ENCODE measurements around the gene SUPT3H. TPM values are rescaled to one million over a fixed set of nuclear protein-coding genes. Genes with fewer than 3 reads are reported as not detected.

The SUPT3H gene
- total RNA-seq, 1 experiment from 2014 or later = 10.3 TPM

DNA sequence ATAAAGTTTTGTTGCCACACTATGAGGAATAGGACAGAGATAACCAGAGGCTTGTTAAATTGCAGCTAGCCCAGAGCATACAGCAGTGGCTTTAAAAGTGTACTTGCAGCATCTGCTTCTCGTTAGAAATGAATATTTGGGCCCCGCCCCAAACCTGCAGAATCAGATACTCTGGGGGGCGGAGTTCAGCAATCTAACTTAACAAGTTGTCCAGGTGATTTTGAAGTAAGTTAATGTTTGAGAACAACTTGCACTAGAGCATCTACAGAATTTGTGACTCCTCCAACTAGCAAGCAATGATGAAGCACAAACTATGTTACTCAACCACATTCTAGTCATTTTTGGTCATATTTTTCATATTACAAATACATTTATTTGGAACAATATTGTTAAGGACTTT, 10.6 kb upstream of the SUPT3H start:
- Mint-ChIP-seq H3K4me1 (ENCODE audit: low read depth, unreplicated experiment) (peaks cover 9% of the 10 kb centered on the region), H3K27ac (ENCODE audit: unreplicated experiment) (no peak overlapping the region)
- DNase-seq = peak; percentile 28

GRCh38 chr6:45387236-45387635, 9.5 kb upstream of the SUPT3H start:
- Mint-ChIP-seq H3K27ac (ENCODE audit: unreplicated experiment) (no peak overlapping the region), H3K4me1 (ENCODE audit: low read depth, unreplicated experiment) (peaks cover 9% of the 10 kb centered on the region), H3K27me3 (ENCODE audit: unreplicated experiment) (no peaks in the 10 kb centered on the region), H3K9me3 (ENCODE audit: low read depth, unreplicated experiment) (no peaks in the 10 kb centered on the region), H3K4me3 (ENCODE audit: low read depth, unreplicated experiment) (no peak overlapping the region), H3K36me3 (ENCODE audit: insufficient read depth, unreplicated experiment) (no peaks in the 10 kb centered on the region)
- no TSS peak for BruUV-seq (replicated peaks)
- intact Hi-C loops (cut with micrococcal nuclease; ENCODE audit: unreplicated experiment) = no loop called here
- TF ChIP-seq, protein P1, sequence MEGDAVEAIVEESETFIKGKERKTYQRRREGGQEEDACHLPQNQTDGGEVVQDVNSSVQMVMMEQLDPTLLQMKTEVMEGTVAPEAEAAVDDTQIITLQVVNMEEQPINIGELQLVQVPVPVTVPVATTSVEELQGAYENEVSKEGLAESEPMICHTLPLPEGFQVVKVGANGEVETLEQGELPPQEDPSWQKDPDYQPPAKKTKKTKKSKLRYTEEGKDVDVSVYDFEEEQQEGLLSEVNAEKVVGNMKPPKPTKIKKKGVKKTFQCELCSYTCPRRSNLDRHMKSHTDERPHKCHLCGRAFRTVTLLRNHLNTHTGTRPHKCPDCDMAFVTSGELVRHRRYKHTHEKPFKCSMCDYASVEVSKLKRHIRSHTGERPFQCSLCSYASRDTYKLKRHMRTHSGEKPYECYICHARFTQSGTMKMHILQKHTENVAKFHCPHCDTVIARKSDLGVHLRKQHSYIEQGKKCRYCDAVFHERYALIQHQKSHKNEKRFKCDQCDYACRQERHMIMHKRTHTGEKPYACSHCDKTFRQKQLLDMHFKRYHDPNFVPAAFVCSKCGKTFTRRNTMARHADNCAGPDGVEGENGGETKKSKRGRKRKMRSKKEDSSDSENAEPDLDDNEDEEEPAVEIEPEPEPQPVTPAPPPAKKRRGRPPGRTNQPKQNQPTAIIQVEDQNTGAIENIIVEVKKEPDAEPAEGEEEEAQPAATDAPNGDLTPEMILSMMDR (IDR thresholded peaks at IDR 0.05; ENCODE audit: unreplicated experiment) = no peak
- CTCF ChIA-PET = interaction anchor here (0.7 kb wide), 1 partner anchor 9 kb away, joined by 6 read pairs; no protein-coding TSS in a partner anchor
- DNase-seq = no peak

More for the DNA sequence above, 10.6 kb upstream of the SUPT3H start:
- CTCF ChIA-PET = interaction anchor here (0.7 kb wide), 1 partner anchor 1023 kb away, joined by 3 read pairs; no protein-coding TSS in a partner anchor
- no peaks in the 10 kb centered on the region for H3K9me3 Mint-ChIP-seq (ENCODE audit: low read depth, unreplicated experiment)
- TF ChIP-seq, protein P1 (IDR thresholded peaks at IDR 0.05; ENCODE audit: unreplicated experiment) = no peak
- no peak overlapping the region for H3K4me3 Mint-ChIP-seq (ENCODE audit: low read depth, unreplicated experiment)
- no peaks in the 10 kb centered on the region for H3K27me3 Mint-ChIP-seq (ENCODE audit: unreplicated experiment)
- intact Hi-C loops (cut with micrococcal nuclease; ENCODE audit: unreplicated experiment) = no loop called here
- no TSS peak for BruUV-seq (replicated peaks)
- H3K36me3 Mint-ChIP-seq (ENCODE audit: insufficient read depth, unreplicated experiment) = no peaks in the 10 kb centered on the region

DNA sequence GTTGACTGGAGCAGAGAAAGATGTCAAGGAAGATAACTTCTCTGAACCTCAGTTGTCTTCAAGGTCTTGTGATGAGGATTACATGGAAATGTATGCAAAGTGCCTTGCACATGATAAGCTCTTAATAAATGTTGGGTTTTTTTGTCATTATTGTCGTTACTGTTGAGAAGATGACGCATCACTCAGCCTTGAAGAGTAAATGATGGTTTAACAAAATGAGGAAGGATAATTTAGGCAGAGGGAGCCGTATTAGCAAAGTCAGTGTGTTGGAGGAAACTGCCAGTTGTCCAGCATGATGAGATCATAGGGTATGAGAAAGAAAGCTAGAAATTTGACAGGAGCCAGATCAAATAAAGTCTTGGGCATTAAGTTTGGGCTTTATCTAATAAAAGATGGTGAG, 8.8 kb upstream of the SUPT3H start:
- Mint-ChIP-seq H3K4me1 (ENCODE audit: low read depth, unreplicated experiment) (peaks cover 9% of the 10 kb centered on the region), H3K4me3 (ENCODE audit: low read depth, unreplicated experiment) (no peak overlapping the region), H3K36me3 (ENCODE audit: insufficient read depth, unreplicated experiment) (no peaks in the 10 kb centered on the region), H3K9me3 (ENCODE audit: low read depth, unreplicated experiment) (no peaks in the 10 kb centered on the region), H3K27ac (ENCODE audit: unreplicated experiment) (no peak overlapping the region), H3K27me3 (ENCODE audit: unreplicated experiment) (no peaks in the 10 kb centered on the region)
- BruUV-seq (replicated peaks) = no TSS peak
- CTCF ChIA-PET = interaction anchor here (0.7 kb wide), 1 partner anchor 8 kb away, joined by 6 read pairs; no protein-coding TSS in a partner anchor
- no peak for DNase-seq
- TF ChIP-seq, protein P1 (IDR thresholded peaks at IDR 0.05; ENCODE audit: unreplicated experiment) = no peak
- intact Hi-C loops (cut with micrococcal nuclease; ENCODE audit: unreplicated experiment) = no loop called here

DNA sequence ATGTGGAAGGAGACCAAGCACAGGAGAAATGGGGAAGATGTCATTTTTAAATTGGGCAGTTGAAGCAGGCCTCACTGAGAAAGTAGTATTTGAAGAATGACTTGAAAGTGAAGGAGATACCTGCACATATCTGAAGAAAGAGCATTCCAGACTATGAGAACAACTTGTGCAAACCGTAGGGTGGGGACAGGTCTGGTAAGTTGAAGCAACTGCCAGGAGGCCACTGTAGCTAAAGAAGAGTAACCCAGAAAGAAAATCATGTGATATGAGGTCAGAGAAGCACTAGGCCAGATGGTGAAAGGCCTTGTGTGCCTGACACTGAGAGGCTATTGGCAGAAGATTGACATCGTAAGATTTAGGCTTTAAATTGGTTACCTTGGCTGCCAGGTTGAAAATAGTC, 4.7 kb upstream of the SUPT3H start:
- intact Hi-C loops (cut with micrococcal nuclease; ENCODE audit: unreplicated experiment) = no loop called here
- H3K4me3 Mint-ChIP-seq (ENCODE audit: low read depth, unreplicated experiment) = no peak overlapping the region
- CTCF ChIA-PET = no interaction called here
- no TSS peak for BruUV-seq (replicated peaks)
- no peak overlapping the region for H3K27ac Mint-ChIP-seq (ENCODE audit: unreplicated experiment)
- no peak for DNase-seq
- no peaks in the 10 kb centered on the region for H3K9me3 Mint-ChIP-seq (ENCODE audit: low read depth, unreplicated experiment)
- TF ChIP-seq, protein P1 (IDR thresholded peaks at IDR 0.05; ENCODE audit: unreplicated experiment) = no peak
- peaks cover 13% of the 10 kb centered on the region for H3K36me3 Mint-ChIP-seq (ENCODE audit: insufficient read depth, unreplicated experiment)
- no peaks in the 10 kb centered on the region for H3K27me3 Mint-ChIP-seq (ENCODE audit: unreplicated experiment)
- H3K4me1 Mint-ChIP-seq (ENCODE audit: low read depth, unreplicated experiment) = no peaks in the 10 kb centered on the region

Measured in Calu3 (cell line).